Brain microvascular endothelial cell (primary cell): Measurements from ENCODE around the gene DNAJC27.
A peak's percentile ranks its signal among the peaks of the same experiment; 100 is the strongest.
"Not testable (repeated sequence)": the region's sequence is repeated elsewhere in the genome, so short reads cannot be mapped to it uniquely, and the experiment has no call there.

ENCODE experiments used
- DNase-seq: peaks from one replicate; pipeline ENCODE4 v3.0.0-alpha.2; 2020
- H3K27ac ChIP-seq: fragments of 250-450 bp; sonication (Bioruptor Pico); 2 replicates; pipeline ENCODE4 v1.5.1; 2020; ENCODE audit warnings: mild to moderate bottlenecking, moderate library complexity
- H3K27me3 ChIP-seq: fragments of 250-450 bp; sonication (Bioruptor Pico); replicated peaks from 2 replicates; pipeline ENCODE4 v1.5.1; 2020; ENCODE audit warnings: mild to moderate bottlenecking
- H3K36me3 ChIP-seq: fragments of 250-450 bp; sonication (Bioruptor Pico); replicated peaks from 2 replicates; pipeline ENCODE4 v1.5.1; 2020; ENCODE audit warnings: mild to moderate bottlenecking
- H3K4me3 ChIP-seq: 2 replicates; pipeline ENCODE4 v1.5.1; 2011; ENCODE audit warnings: low read depth, mild to moderate bottlenecking, control low read depth, low read length, moderate library complexity
- CTCF ChIP-seq: IDR thresholded peaks from 2 replicates; pipeline ENCODE4 v1.5.1; 2011; ENCODE audit warnings: low read depth, mild to moderate bottlenecking, moderate library complexity, low read length, control low read depth, inconsistent platforms; ENCODE audit errors: missing control alignments
- in situ Hi-C: cut with HindIII; loops from 2 replicates; pipeline ENCODE4 v1.10.0; 2017; ENCODE audit warnings: low sequenced_read_pairs, low pct_ligation_motif_present

Gene DNAJC27

GRCh38 chr2:24971536-24972314 is at the start of gene DNAJC27:
Gene DNAJC27, minus strand, starts transcription at chr2:24971955. Its CDS starts 51 bp downstream, at chr2:24971904.
- TF ChIP-seq CTCF: no peak
- Histone ChIP-seq H3K4me3 (peak within 1 kb of the TSS; percentile 91), H3K27me3 (no peaks in the 10 kb centered on the region), H3K36me3 (no peaks in the 10 kb centered on the region), H3K27ac (peak within 1 kb of the TSS; percentile 97)
- in situ Hi-C loops: no loop called here
- DNase-seq: peak; percentile 96

GRCh38 chr2:25018681-25019080 is 46.9 kb upstream of the DNAJC27 start:
- H3K4me3 ChIP-seq: no peak overlapping the region
- no peaks in the 10 kb centered on the region for H3K27me3 ChIP-seq
- TF ChIP-seq CTCF: no peak
- in situ Hi-C loops: no loop called here
- no peaks in the 10 kb centered on the region for H3K36me3 ChIP-seq
- H3K27ac ChIP-seq: no peak overlapping the region
- no peak for DNase-seq

GRCh38 chr2:25014631-25015030 is 42.9 kb upstream of the DNAJC27 start:
- in situ Hi-C loops: no loop called here
- Histone ChIP-seq H3K27ac (no peak overlapping the region), H3K4me3 (no peak overlapping the region), H3K36me3 (no peaks in the 10 kb centered on the region), H3K27me3 (no peaks in the 10 kb centered on the region)
- TF ChIP-seq CTCF: no peak
- no peak for DNase-seq

GRCh38 chr2:25011342-25011741 is 39.6 kb upstream of the DNAJC27 start:
- H3K27ac ChIP-seq, DNase-seq, H3K27me3 ChIP-seq, in situ Hi-C loops, H3K4me3 ChIP-seq, H3K36me3 ChIP-seq: not testable (repeated sequence)

GRCh38 chr2:25009954-25010353 is 38.2 kb upstream of the DNAJC27 start:
- Histone ChIP-seq H3K4me3 (no peak overlapping the region), H3K36me3 (no peaks in the 10 kb centered on the region), H3K27ac (no peak overlapping the region), H3K27me3 (no peaks in the 10 kb centered on the region)
- DNase-seq: no peak
- in situ Hi-C loops: no loop called here
- TF ChIP-seq CTCF: no peak

GRCh38 chr2:25002066-25002465 is 30.3 kb upstream of the DNAJC27 start:
- Histone ChIP-seq H3K36me3 (no peaks in the 10 kb centered on the region), H3K27ac (no peak overlapping the region), H3K4me3 (no peak overlapping the region), H3K27me3 (no peaks in the 10 kb centered on the region)
- TF ChIP-seq CTCF: no peak
- in situ Hi-C loops: no loop called here
- no peak for DNase-seq
